GM21526 (cell line): ENCODE measurements around the gene KRTAP5-11.
"Not testable (repeated sequence)": the region's sequence is repeated elsewhere in the genome, so short reads cannot be mapped to it uniquely, and the experiment has no call there.

Experiments used
- ATAC-seq: cut with Tn5 transposase; IDR thresholded peaks from one replicate; pipeline ENCODE4 v1.9.1; 2021; ENCODE audit warnings: moderate library complexity; ENCODE audit not compliant: unreplicated experiment, low FRiP score

Gene KRTAP5-11

DNA sequence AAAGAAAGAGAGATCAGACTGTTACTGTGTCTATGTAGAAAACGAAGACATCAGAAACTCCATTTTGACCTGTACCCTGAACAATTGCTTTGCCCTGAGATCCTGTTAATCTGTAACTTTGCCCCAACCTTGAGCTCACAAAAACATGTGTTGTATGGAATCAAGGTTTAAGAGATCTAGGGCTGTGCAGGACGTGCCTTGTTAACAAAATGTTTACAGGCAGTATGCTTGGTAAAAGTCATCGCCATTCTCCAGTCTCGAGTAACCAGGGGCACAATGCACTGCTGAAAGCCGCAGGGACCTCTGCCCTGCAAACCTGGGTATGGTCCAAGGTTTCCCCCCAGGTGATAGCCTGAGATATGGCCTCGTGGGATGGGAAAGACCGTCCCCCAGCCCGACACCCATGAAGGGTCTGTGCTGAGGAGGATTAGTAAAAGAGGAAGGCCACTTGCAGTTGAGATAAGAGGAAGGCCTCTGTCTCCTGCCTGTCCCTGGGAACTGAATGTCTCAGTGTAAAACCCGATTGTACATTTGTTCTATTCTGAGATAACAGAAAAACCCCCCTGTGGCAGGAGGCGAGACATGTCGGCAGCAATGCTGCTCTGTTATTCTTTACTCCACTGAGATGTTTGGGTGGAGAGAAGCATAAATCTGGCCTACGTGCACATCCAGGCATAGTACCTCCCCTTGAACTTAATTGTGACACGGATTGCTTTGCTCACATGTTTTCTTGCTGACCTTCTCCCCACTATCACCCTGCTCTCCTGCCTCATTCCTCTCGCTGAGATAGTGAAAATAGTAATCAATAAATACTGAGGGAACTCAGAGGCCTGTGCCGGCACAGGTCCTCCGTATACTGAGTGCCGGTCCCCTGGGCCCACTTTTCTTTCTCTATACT, 47.7 kb downstream of the KRTAP5-11 start:
- ATAC-seq: not testable (repeated sequence)

DNA sequence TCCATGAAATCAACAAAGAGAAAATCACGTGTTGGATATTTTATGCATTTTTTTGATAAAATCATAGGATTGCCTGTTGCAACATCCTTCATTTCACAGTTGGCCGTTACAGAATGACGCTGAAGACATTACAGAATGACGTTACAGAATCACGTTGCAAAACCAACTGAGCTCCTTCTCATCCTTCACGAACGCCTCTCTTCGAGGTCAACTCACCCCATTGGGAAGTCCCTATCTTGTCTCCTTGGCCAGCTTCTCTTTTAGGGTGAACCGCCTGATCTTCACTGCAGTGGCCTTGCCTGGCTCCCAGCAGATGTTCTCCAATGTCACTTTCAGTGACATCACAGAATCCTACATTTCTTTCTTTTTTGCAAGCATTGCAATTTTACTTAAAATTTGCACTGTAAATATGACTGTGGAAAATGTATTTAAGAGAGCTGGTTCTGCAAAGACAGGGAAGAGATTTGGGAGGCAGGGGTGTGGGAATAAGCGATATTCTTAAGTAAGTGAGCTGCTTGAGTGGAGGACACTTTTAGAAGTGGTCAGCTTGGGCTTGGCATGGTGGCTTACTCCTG, 50.6 kb downstream of the KRTAP5-11 start:
- ATAC-seq: no peak
